Stomach (tissue), 9 donors: ENCODE results near the gene AKAP6. TPM values are rescaled to one million over a fixed set of nuclear protein-coding genes. Genes with fewer than 3 reads are reported as not detected.

Experiments used
- DNase-seq, 2 donors: peaks; one replicate each; pipeline versions ENCODE4 v3.0.0 to v3.0.0-alpha.2; 2013 to 2019
- H3K27ac ChIP-seq, 5 donors: fragments of 200-600 bp in 4 of 5; sonication (generic) in 4 of 5; one replicate each; pipeline ENCODE4 v1.5.1; 2013 to 2019; ENCODE audit warnings: mild to moderate bottlenecking in 1 of 5, moderate library complexity in 1 of 5
- H3K27me3 ChIP-seq, 3 donors: fragments of 200-600 bp; sonication (generic); one replicate each; pipeline ENCODE4 v1.5.1; 2017 to 2019; ENCODE audit warnings: mixed run types in 1 of 3
- H3K36me3 ChIP-seq, 4 donors: fragments of 200-600 bp; sonication (generic); 1 replicate in 3 of 4; 2 replicates in 1 of 4; pipeline ENCODE4 v1.5.1; 2016 to 2019
- H3K4me1 ChIP-seq, 4 donors: fragments of 200-600 bp; sonication (generic); one replicate each; pipeline ENCODE4 v1.5.1; 2016 to 2019
- H3K4me3 ChIP-seq, 4 donors: fragments of 200-600 bp; sonication (generic) in 3 of 4; one replicate each; pipeline ENCODE4 v1.5.1; 2016 to 2019; ENCODE audit warnings: mild to moderate bottlenecking in 1 of 4
- H3K9me3 ChIP-seq, 4 donors: fragments of 200-600 bp; sonication (generic); one replicate each; pipeline ENCODE4 v1.5.1; 2016 to 2019
- EP300 ChIP-seq: sonication (generic); formaldehyde crosslinking; IDR thresholded peaks from one replicate; pipeline ENCODE4 v1.6.1; 2017; ENCODE audit warnings: antibody characterized with exemption
- POLR2A ChIP-seq, 4 donors: fragments of 450-650 bp; IDR thresholded peaks; one replicate each; pipeline ENCODE4 v1.6.1; 2016; ENCODE audit warnings: antibody characterized with exemption in 4 of 4, control low read depth in 2 of 4, mild to moderate bottlenecking in 1 of 4, moderate library complexity in 1 of 4
- POLR2AphosphoS5 ChIP-seq, 3 donors: sonication (generic); formaldehyde crosslinking; IDR thresholded peaks; one replicate each; pipeline ENCODE4 v1.6.1; 2016; ENCODE audit warnings: antibody characterized with exemption in 3 of 3
- WGBS, 5 donors: extraction: QIAGEN DNeasy Blood & Tissue Kit in 3 of 5; methylation state at CpG; one replicate each; pipeline versions ENCODE4 v1.1.5 to v1.1.7; 2013 to 2018; 5-methylcytosine and 5-hydroxymethylcytosine counted together
- intact Hi-C: fragments of 100-400 bp; cut with DNase I; formaldehyde crosslinking; loops from one replicate; pipeline ENCODE4 v1.15.1; 2023; ENCODE audit warnings: low total_unique reads
- polyA plus RNA-seq, 3 donors: library from polyadenylated mRNA; stranded (reverse); fragments of 200-250 nt; gene quantifications; one replicate each; pipeline ENCODE4 v1.2.3, GENCODE V29; 2013
- total RNA-seq, 5 donors: library from RNA; depleted of rRNA; stranded (reverse); fragments of >200 nt; gene quantifications; one replicate each; pipeline versions ENCODE4 v1.1.0 to v1.2.3, GENCODE V29; 2014 to 2016
- TF ChIP-seq, protein P1 (sequence below), 7 experiments: fragments of 450-650 bp in 4 of 7; fragments of 200-600 bp in 3 of 7; sonication (generic) in 3 of 7; IDR thresholded peaks; one replicate each; pipeline ENCODE4 v1.5.1; 2016 to 2019; ENCODE audit warnings: antibody characterized with exemption in 7 of 7, control low read depth in 2 of 7, mild to moderate bottlenecking in 1 of 7
- donor health status: healthy with polysubstance abuse.
- donor health status: Bipolar disorder and iron deficiency.
- donor health status: healthy.

AKAP6 gene
- total and polyA plus RNA-seq, 8 donors, result 0.15 to 132 (median 3.3) TPM

DNA sequence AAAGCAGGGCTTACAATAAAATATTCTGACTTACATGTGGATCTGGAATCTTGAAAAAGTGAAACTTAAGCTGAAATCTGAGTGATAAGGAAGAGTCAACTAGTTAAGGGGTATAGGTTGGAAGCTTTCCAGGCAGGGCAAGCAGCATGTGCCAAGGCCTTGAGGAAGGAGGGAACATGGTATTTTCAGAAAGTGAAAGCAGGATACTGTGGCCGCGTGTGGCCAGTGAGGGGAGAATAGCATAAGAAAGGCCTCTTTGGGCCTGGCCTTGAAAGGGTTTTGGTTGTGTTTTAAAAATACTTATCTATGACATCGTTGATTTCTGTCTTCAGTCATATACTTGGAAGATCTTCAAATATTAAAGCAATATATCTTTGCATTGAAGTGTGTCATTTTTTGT, 213.4 kb downstream of the AKAP6 start:
- no peaks in the 10 kb centered on the region for H3K4me1 ChIP-seq
- no peaks in the 10 kb centered on the region for H3K36me3 ChIP-seq
- no peaks in the 10 kb centered on the region for H3K9me3 ChIP-seq
- H3K4me3 ChIP-seq, result no peak overlapping the region
- intact Hi-C loops, result no loop called here
- peak in 1 of 2 donors; percentile 18 for DNase-seq
- 24 to 34% (median 32%) methylated on average over 3 of the region's 3 CpGs for WGBS, 5 donors
- H3K27me3 ChIP-seq, result no peaks in the 10 kb centered on the region
- no peak overlapping the region for H3K27ac ChIP-seq
- TF ChIP-seq, protein P1, sequence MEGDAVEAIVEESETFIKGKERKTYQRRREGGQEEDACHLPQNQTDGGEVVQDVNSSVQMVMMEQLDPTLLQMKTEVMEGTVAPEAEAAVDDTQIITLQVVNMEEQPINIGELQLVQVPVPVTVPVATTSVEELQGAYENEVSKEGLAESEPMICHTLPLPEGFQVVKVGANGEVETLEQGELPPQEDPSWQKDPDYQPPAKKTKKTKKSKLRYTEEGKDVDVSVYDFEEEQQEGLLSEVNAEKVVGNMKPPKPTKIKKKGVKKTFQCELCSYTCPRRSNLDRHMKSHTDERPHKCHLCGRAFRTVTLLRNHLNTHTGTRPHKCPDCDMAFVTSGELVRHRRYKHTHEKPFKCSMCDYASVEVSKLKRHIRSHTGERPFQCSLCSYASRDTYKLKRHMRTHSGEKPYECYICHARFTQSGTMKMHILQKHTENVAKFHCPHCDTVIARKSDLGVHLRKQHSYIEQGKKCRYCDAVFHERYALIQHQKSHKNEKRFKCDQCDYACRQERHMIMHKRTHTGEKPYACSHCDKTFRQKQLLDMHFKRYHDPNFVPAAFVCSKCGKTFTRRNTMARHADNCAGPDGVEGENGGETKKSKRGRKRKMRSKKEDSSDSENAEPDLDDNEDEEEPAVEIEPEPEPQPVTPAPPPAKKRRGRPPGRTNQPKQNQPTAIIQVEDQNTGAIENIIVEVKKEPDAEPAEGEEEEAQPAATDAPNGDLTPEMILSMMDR (IDR thresholded peaks at IDR 0.05), result no peak
- TF ChIP-seq EP300 (no peak), POLR2AphosphoS5 (IDR thresholded peaks at IDR 0.05) (no peak), POLR2A (IDR thresholded peaks at IDR 0.05) (no peak)

DNA sequence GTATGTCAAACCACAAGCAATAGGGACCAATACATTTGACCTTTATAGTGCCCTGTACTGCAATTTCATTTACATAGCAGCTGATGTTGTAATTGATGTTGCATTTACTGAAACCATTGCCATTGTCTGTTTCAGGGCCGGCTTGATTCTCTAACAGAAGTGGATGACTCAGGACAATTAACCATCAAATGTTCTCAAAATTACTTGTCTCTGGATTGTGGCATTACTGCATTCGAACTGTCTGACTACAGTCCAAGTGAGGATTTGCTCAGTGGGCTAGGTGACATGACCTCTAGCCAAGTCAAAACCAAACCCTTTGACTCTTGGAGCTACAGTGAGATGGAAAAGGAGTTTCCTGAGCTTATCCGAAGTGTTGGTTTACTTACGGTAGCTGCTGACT, 216.0 kb downstream of the AKAP6 start:
- intact Hi-C loops, result no loop called here
- WGBS, 5 donors, result 80 to 92% (median 88%) methylated on average over 4 of the region's 4 CpGs
- DNase-seq, result no peak
- H3K4me3 ChIP-seq, result no peak overlapping the region
- no peaks in the 10 kb centered on the region for H3K9me3 ChIP-seq
- no peaks in the 10 kb centered on the region for H3K27me3 ChIP-seq
- H3K36me3 ChIP-seq, result no peaks in the 10 kb centered on the region
- H3K4me1 ChIP-seq, result no peaks in the 10 kb centered on the region
- H3K27ac ChIP-seq, result no peak overlapping the region
- TF ChIP-seq POLR2AphosphoS5 (IDR thresholded peaks at IDR 0.05) (no peak), POLR2A (IDR thresholded peaks at IDR 0.05) (no peak), EP300 (no peak)
- TF ChIP-seq, protein P1 (IDR thresholded peaks at IDR 0.05), result no peak

DNA sequence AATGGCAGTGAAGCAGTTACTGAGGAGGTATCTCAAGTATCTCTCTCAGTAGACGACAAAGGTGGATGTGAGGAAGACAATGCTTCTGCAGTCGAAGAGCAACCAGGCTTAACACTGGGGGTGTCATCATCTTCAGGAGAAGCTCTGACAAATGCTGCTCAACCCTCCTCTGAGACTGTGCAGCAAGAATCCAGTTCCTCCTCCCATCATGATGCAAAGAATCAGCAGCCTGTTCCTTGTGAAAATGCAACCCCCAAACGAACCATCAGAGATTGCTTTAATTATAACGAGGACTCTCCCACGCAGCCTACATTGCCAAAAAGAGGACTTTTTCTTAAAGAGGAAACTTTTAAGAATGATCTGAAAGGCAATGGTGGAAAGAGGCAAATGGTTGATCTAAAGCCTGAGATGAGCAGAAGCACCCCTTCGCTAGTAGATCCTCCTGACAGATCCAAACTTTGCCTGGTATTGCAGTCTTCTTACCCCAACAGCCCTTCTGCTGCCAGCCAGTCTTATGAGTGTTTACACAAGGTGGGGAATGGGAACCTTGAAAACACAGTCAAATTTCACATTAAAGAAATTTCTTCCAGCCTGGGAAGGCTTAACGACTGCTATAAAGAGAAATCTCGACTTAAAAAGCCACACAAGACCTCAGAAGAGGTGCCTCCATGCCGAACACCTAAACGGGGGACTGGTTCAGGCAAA, 216.6 kb downstream of the AKAP6 start:
- H3K27me3 ChIP-seq, result no peaks in the 10 kb centered on the region
- intact Hi-C loops, result no loop called here
- H3K9me3 ChIP-seq, result no peaks in the 10 kb centered on the region
- H3K36me3 ChIP-seq, result no peaks in the 10 kb centered on the region
- no peak for DNase-seq
- no peak overlapping the region for H3K27ac ChIP-seq
- no peak for TF ChIP-seq POLR2A (IDR thresholded peaks at IDR 0.05)
- no peak for TF ChIP-seq POLR2AphosphoS5 (IDR thresholded peaks at IDR 0.05)
- no peak for TF ChIP-seq EP300
- TF ChIP-seq, protein P1 (IDR thresholded peaks at IDR 0.05), result no peak
- 55 to 71% (median 63%) methylated on average over 10 of the region's 10 CpGs for WGBS, 5 donors
- H3K4me3 ChIP-seq, result no peak overlapping the region
- H3K4me1 ChIP-seq, result no peaks in the 10 kb centered on the region

DNA sequence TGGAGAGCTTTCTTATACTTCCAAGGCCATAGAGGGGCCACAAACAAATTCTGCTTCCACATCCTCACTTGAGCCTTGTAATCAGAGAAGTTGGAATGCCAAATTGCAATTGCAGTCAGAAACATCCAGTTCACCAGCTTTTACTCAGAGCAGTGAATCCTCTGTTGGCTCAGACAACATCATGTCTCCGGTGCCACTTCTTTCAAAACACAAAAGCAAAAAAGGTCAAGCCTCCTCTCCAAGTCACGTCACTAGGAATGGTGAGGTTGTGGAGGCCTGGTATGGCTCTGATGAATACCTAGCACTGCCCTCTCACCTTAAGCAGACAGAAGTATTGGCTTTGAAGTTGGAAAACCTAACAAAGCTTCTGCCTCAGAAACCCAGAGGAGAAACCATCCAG, 217.1 kb downstream of the AKAP6 start:
- intact Hi-C loops, result no loop called here
- Histone ChIP-seq H3K4me1 (no peaks in the 10 kb centered on the region), H3K36me3 (no peaks in the 10 kb centered on the region), H3K27me3 (no peaks in the 10 kb centered on the region), H3K9me3 (no peaks in the 10 kb centered on the region), H3K4me3 (no peak overlapping the region), H3K27ac (no peak overlapping the region)
- DNase-seq, result no peak
- 70 to 82% (median 74%) methylated on average over 2 of the region's 2 CpGs for WGBS, 5 donors
- TF ChIP-seq EP300 (no peak), POLR2A (IDR thresholded peaks at IDR 0.05) (no peak), POLR2AphosphoS5 (IDR thresholded peaks at IDR 0.05) (no peak)
- TF ChIP-seq, protein P1 (IDR thresholded peaks at IDR 0.05), result no peak
